DOHH2 (cell line): ENCODE measurements around the gene SMTN.

Experiments
- H3F3A ChIP-seq: fragments of 200-600 bp; sonication (generic), shearing (Covaris generic); 2 replicates; pipeline ENCODE4 v1.6.0; 2016; ENCODE audit warnings: antibody characterized with exemption, mild to moderate bottlenecking; ENCODE audit not compliant: control insufficient read depth, insufficient read depth
- H3K27ac ChIP-seq: fragments of 200-600 bp; sonication (generic); 2 replicates; pipeline ENCODE4 v1.5.1; 2014; ENCODE audit warnings: low read depth, mild to moderate bottlenecking, low read length, moderate library complexity
- H3K27me3 ChIP-seq: fragments of 200-600 bp; sonication (generic); 2 replicates; pipeline ENCODE4 v1.6.1; 2014; ENCODE audit warnings: mild to moderate bottlenecking, low read length, mixed read lengths; ENCODE audit not compliant: control insufficient read depth
- H3K36me3 ChIP-seq: fragments of 200-600 bp; sonication (generic); 2 replicates; pipeline ENCODE4 v1.6.1; 2014; ENCODE audit warnings: mild to moderate bottlenecking, low read length, moderate library complexity, mixed read lengths; ENCODE audit not compliant: control insufficient read depth
- H3K4me1 ChIP-seq: fragments of 200-600 bp; sonication (generic); 2 replicates; pipeline ENCODE4 v1.6.1; 2014; ENCODE audit warnings: mild to moderate bottlenecking, low read length, mixed read lengths; ENCODE audit not compliant: control insufficient read depth
- H3K4me2 ChIP-seq: fragments of 200-600 bp; sonication (generic); 2 replicates; pipeline ENCODE4 v1.6.0; 2014; ENCODE audit warnings: mild to moderate bottlenecking, low read length, moderate library complexity
- H3K4me3 ChIP-seq: fragments of 200-600 bp; sonication (generic); 2 replicates; pipeline ENCODE4 v1.5.1; 2014; ENCODE audit warnings: mild to moderate bottlenecking, low read length, mixed read lengths
- H3K79me2 ChIP-seq: fragments of 200-600 bp; sonication (generic); 2 replicates; pipeline ENCODE4 v1.6.1; 2014; ENCODE audit warnings: mild to moderate bottlenecking, low read length, mixed read lengths; ENCODE audit not compliant: control insufficient read depth
- H3K9me2 ChIP-seq: fragments of 200-600 bp; sonication (generic); replicated peaks from 2 replicates; pipeline ENCODE4 v1.6.1; 2014; ENCODE audit warnings: mild to moderate bottlenecking, low read length, mixed read lengths; ENCODE audit not compliant: control insufficient read depth
- H3K9me3 ChIP-seq: fragments of 200-600 bp; sonication (generic); 2 replicates; pipeline ENCODE4 v1.6.1; 2014; ENCODE audit warnings: antibody characterized with exemption, low read length, mixed read lengths; ENCODE audit not compliant: control insufficient read depth, insufficient read depth
- H4K20me1 ChIP-seq: fragments of 200-600 bp; sonication (generic); 2 replicates; pipeline ENCODE4 v1.6.0; 2014; ENCODE audit warnings: low read depth, mild to moderate bottlenecking, antibody characterized with exemption, low read length, moderate library complexity; ENCODE audit not compliant: control insufficient read depth, insufficient read depth
- CTCF ChIP-seq: fragments of 200-600 bp; sonication (generic); IDR thresholded peaks from one replicate; pipeline ENCODE4 v1.5.1; 2014; ENCODE audit warnings: antibody characterized with exemption, mild to moderate bottlenecking, low read depth, low read length; ENCODE audit not compliant: poor library complexity, severe bottlenecking
- EZH2phosphoT487 ChIP-seq: fragments of 200-600 bp; sonication (generic); IDR thresholded peaks from 2 replicates; pipeline ENCODE4 v1.6.1; 2017; ENCODE audit warnings: borderline replicate concordance, mild to moderate bottlenecking, antibody characterized with exemption, low read length, moderate library complexity, mixed read lengths

Gene SMTN

GRCh38 chr22:31045900-31046538 is 35.1 kb upstream of the SMTN start:
- H3K9me2 ChIP-seq: no peaks in the 10 kb centered on the region
- H3K4me3 ChIP-seq: no peak overlapping the region
- H3K4me1 ChIP-seq: no peaks in the 10 kb centered on the region
- no peaks in the 10 kb centered on the region for H3F3A ChIP-seq
- no peak overlapping the region for H3K4me2 ChIP-seq
- no peaks in the 10 kb centered on the region for H4K20me1 ChIP-seq
- no peaks in the 10 kb centered on the region for H3K79me2 ChIP-seq
- H3K27ac ChIP-seq: no peak overlapping the region
- H3K36me3 ChIP-seq: no peaks in the 10 kb centered on the region
- peaks cover 1% of the 10 kb centered on the region; the same call in 1 of the 2 replicates for H3K27me3 ChIP-seq
- H3K9me3 ChIP-seq: no peaks in the 10 kb centered on the region
- TF ChIP-seq EZH2phosphoT487 (no peak), CTCF (no peak)

GRCh38 chr22:31046539-31047226 is 34.4 kb upstream of the SMTN start:
- Histone ChIP-seq H3K79me2 (no peaks in the 10 kb centered on the region), H4K20me1 (no peaks in the 10 kb centered on the region), H3K27me3 (no peaks in the 10 kb centered on the region), H3K4me1 (no peaks in the 10 kb centered on the region), H3K4me3 (no peak overlapping the region), H3K9me2 (no peaks in the 10 kb centered on the region), H3K4me2 (no peak overlapping the region), H3F3A (no peaks in the 10 kb centered on the region), H3K36me3 (no peaks in the 10 kb centered on the region), H3K9me3 (no peaks in the 10 kb centered on the region), H3K27ac (no peak overlapping the region)
- TF ChIP-seq EZH2phosphoT487: no peak
- no peak for TF ChIP-seq CTCF

- Histone ChIP-seq H3F3A (no peaks in the 10 kb centered on the region), H3K9me2 (no peaks in the 10 kb centered on the region), H3K9me3 (no peaks in the 10 kb centered on the region), H3K4me3 (no peak overlapping the region), H3K27me3 (no peaks in the 10 kb centered on the region), H3K27ac (no peak overlapping the region), H4K20me1 (no peaks in the 10 kb centered on the region), H3K4me2 (no peak overlapping the region), H3K79me2 (no peaks in the 10 kb centered on the region), H3K4me1 (no peaks in the 10 kb centered on the region), H3K36me3 (no peaks in the 10 kb centered on the region)
- TF ChIP-seq EZH2phosphoT487 (no peak), CTCF (no peak)
Observed at GRCh38 chr22:31048570-31048969, 32.5 kb upstream of the SMTN start.
